SK-N-SH treated with all-trans-retinoic acid at 6 μM for 48 hours (cell line): ENCODE results near the gene CLEC1A.

ENCODE experiments used
- RARB ChIP-seq: fragments of 250-450 bp; sonication (Bioruptor Pico); IDR thresholded peaks from 2 replicates; pipeline ENCODE4 v1.8.0; 2021; ENCODE audit warnings: mild to moderate bottlenecking, moderate library complexity
- TOX ChIP-seq: fragments of 250-450 bp; sonication (Bioruptor Pico); IDR thresholded peaks from 2 replicates; pipeline ENCODE4 v1.8.0; 2021; ENCODE audit warnings: mild to moderate bottlenecking, moderate library complexity, borderline replicate concordance
- TF ChIP-seq, protein P1 (sequence below): fragments of 250-450 bp; sonication (Bioruptor Pico); IDR thresholded peaks from 2 replicates; pipeline ENCODE4 v1.5.1; 2020; ENCODE audit warnings: low read depth, mild to moderate bottlenecking, moderate library complexity

DNA sequence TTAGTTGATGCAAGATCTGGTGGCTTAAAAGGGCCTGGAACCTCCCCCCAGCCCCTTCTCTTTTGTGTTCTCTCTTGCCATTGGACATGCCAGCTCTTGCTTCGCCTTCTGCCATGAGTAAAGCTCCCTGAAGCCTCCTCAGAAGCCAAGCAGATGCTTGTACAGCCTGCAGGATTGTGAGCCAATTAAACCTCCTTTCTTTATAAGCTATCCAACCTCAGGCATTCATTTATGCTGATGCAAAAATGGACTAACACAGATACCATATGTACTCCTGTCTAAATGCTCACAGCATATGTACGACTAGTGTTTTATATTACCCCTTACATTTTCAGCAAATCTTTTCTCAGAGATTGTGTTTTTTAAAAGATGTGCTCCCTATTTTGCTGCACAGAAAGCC lies 26.7 kb downstream of the CLEC1A start:
- TF ChIP-seq RARB (CRISPR knock-in tag), result no peak
- TF ChIP-seq TOX (CRISPR knock-in tag), result no peak
- TF ChIP-seq, protein P1, sequence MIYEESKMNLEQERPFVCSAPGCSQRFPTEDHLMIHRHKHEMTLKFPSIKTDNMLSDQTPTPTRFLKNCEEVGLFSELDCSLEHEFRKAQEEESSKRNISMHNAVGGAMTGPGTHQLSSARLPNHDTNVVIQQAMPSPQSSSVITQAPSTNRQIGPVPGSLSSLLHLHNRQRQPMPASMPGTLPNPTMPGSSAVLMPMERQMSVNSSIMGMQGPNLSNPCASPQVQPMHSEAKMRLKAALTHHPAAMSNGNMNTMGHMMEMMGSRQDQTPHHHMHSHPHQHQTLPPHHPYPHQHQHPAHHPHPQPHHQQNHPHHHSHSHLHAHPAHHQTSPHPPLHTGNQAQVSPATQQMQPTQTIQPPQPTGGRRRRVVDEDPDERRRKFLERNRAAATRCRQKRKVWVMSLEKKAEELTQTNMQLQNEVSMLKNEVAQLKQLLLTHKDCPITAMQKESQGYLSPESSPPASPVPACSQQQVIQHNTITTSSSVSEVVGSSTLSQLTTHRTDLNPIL, result no peak
